NB4 (cell line): ENCODE data around the gene GABBR2.

ENCODE experiments used
- DNase-seq: peaks from one replicate; pipeline ENCODE4 v3.0.0; 2010; ENCODE audit warnings: low read depth
- H3K4me3 ChIP-seq: one replicate; pipeline ENCODE4 v1.5.1; 2011; ENCODE audit warnings: mild to moderate bottlenecking, low read depth, low read length, moderate library complexity
- CTCF ChIP-seq: IDR thresholded peaks from one replicate; pipeline ENCODE4 v1.5.1; 2012; ENCODE audit warnings: low read depth, low read length
- MYC ChIP-seq: IDR thresholded peaks from 2 replicates; pipeline ENCODE4 v1.6.1; 2011; ENCODE audit warnings: low read depth, low read length
- POLR2A ChIP-seq: IDR thresholded peaks from 2 replicates; pipeline ENCODE4 v1.6.1; 2011; ENCODE audit warnings: mild to moderate bottlenecking; ENCODE audit not compliant: insufficient read length; ENCODE audit errors: extremely low read depth
- TF ChIP-seq, protein P1 (sequence below): IDR thresholded peaks from 2 replicates; pipeline ENCODE4 v1.6.1; 2011; ENCODE audit warnings: low read depth, low read length

The GABBR2 gene

GRCh38 chr9:98745470-98745869, 36.7 kb upstream of the GABBR2 start:
- TF ChIP-seq CTCF (no peak), POLR2A (no peak)
- DNase-seq, result no peak
- H3K4me3 ChIP-seq, result no peak overlapping the region

- TF ChIP-seq POLR2A (no peak), MYC (no peak), CTCF (no peak)
- TF ChIP-seq, protein P1, sequence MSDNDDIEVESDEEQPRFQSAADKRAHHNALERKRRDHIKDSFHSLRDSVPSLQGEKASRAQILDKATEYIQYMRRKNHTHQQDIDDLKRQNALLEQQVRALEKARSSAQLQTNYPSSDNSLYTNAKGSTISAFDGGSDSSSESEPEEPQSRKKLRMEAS, result no peak
- H3K4me3 ChIP-seq, result no peak overlapping the region
Measured at GRCh38 chr9:98743818-98744611, 35.3 kb upstream of the GABBR2 start.

DNA sequence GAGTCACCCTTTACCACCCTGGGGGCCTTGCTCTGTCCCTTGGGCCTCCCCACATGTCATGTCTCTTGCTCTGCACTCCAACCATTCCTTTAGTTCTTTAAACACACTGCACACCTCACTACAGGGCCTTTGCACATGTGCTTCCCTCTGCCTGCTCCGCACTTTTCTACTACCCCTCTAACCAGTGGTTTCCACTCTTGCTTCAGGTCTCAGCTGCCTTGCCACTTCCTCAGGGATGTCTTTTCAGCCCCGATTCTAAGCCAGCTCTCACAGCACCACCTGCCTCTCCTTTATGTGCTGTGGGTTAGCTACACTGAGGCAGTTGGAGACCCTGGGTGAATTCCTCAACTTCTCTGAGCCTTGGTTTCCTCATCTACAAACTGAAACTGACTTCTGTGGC, 34.6 kb upstream of the GABBR2 start:
- no peak overlapping the region for H3K4me3 ChIP-seq
- peak; percentile 44 for DNase-seq
- TF ChIP-seq, protein P1, result no peak
- TF ChIP-seq MYC (no peak), CTCF (no peak), POLR2A (no peak)

More at GRCh38 chr9:98743818-98744611, 35.3 kb upstream of the GABBR2 start:
- no peak for DNase-seq

GRCh38 chr9:98742325-98743280, 33.9 kb upstream of the GABBR2 start:
- DNase-seq, result no peak
- no peak for TF ChIP-seq MYC
- TF ChIP-seq, protein P1, result no peak
- no peak for TF ChIP-seq CTCF
- TF ChIP-seq POLR2A, result no peak
- H3K4me3 ChIP-seq, result no peak overlapping the region

GRCh38 chr9:98740226-98740881, 31.6 kb upstream of the GABBR2 start:
- no peak for DNase-seq
- no peak overlapping the region for H3K4me3 ChIP-seq
- TF ChIP-seq POLR2A (no peak), MYC (no peak), CTCF (no peak)
- TF ChIP-seq, protein P1, result no peak
